Measurements from ENCODE around the gene CLC.
A peak's percentile ranks its signal among the peaks of the same experiment; 100 is the strongest.
"Not testable (repeated sequence)": the region's sequence is repeated elsewhere in the genome, so short reads cannot be mapped to it uniquely, and the experiment has no call there.

The CLC gene

GRCh38 chr19:39728040-39728439, 9.8 kb downstream of the CLC start:
- DNase-seq = no peak

- no peak for DNase-seq
Measured at GRCh38 chr19:39727070-39727800, 10.6 kb downstream of the CLC start.

GRCh38 chr19:39725995-39726394, 11.8 kb downstream of the CLC start:
- DNase-seq = no peak

GRCh38 chr19:39720144-39720543, 17.7 kb downstream of the CLC start:
- DNase-seq = not testable (repeated sequence)

- no peak for DNase-seq
Measured at GRCh38 chr19:39710333-39710890, 27.4 kb downstream of the CLC start.

GRCh38 chr19:39709026-39709872, 28.6 kb downstream of the CLC start:
- DNase-seq = no peak

GRCh38 chr19:39708594-39708993, 29.2 kb downstream of the CLC start:
- no peak for DNase-seq

- DNase-seq = no peak
Measured at GRCh38 chr19:39705578-39706188, 32.1 kb downstream of the CLC start.

- no peak for DNase-seq
Measured at GRCh38 chr19:39704181-39705044, 33.4 kb downstream of the CLC start, which contains the start of gene LGALS14. TSS of gene LGALS14 (plus strand) at chr19:39704481. CDS start at chr19:39704529, 48 bp downstream.

GRCh38 chr19:39701291-39701690, 36.5 kb downstream of the CLC start:
- no peak for DNase-seq

GRCh38 chr19:39698535-39698934, 39.3 kb downstream of the CLC start:
- no peak for DNase-seq

GRCh38 chr19:39696387-39696786, 41.4 kb downstream of the CLC start:
- no peak for DNase-seq

- no peak for DNase-seq
Measured at GRCh38 chr19:39695759-39696158, 42.1 kb downstream of the CLC start.

GRCh38 chr19:39692822-39693221, 45.0 kb downstream of the CLC start:
- no peak for DNase-seq

- no peak for DNase-seq
Measured at GRCh38 chr19:39692166-39692565, 45.7 kb downstream of the CLC start.

- peak; percentile 16 for DNase-seq
Measured at GRCh38 chr19:39688637-39689036, 49.2 kb downstream of the CLC start.

GRCh38 chr19:39686739-39687138, 51.1 kb downstream of the CLC start:
- no peak for DNase-seq

GRCh38 chr19:39684267-39684666, 53.6 kb downstream of the CLC start:
- no peak for DNase-seq

GRCh38 chr19:39681416-39681815, 56.4 kb downstream of the CLC start:
- no peak for DNase-seq
